Measurements from ENCODE around the gene ANKRD28. TPM values are rescaled to one million over a fixed set of nuclear protein-coding genes. Genes with fewer than 3 reads are reported as not detected.

Gene ANKRD28
- total and polyA plus RNA-seq, 2 of the 4 experiments (the other 2 are of a cell fraction): 52.6 to 211 TPM

DNA sequence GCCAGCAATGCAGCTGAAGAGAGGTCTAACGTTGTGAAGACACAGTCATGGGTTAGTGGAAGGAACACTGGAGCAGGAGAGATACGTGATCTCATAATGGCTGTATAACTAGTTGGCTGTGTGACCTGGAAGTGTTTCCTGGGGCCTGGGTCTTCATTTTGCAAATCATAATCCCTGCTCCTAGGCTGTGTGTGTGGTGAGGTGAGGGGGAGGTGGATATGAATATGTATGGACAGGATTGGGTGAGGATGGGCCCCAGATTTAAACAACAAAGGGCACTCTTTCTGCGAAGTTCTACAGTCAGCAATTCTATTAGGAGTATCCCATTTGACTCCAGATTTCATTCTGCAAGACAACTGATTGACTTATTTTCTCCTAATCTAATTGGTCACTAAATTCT, 41.3 kb downstream of the ANKRD28 start:
- no peak overlapping the region for H2AK5ac ChIP-seq (ENCODE audit: low read depth, low read length)
- no peak overlapping the region for H2AFZ ChIP-seq (replicated peaks; ENCODE audit: low read length, poor library complexity)
- H4K20me1 ChIP-seq (ENCODE audit: insufficient read depth, low read length): 0 out of 2 replicates have a peak, but pooled peaks cover 3% of the 10 kb centered on the region
- H3K27me3 ChIP-seq (ENCODE audit: control insufficient read depth, insufficient read depth, low read length): no peaks in the 10 kb centered on the region
- intact Hi-C loops (cut with micrococcal nuclease): no loop called here
- 50% methylated on average over 1 of the region's 3 CpGs; no CpG with 5 or more reads in 1 of the 2 experiments for WGBS, 2 experiments (ENCODE audit: extremely low coverage in 2 of 2, insufficient read length in 1 of 2)
- peaks cover 10% of the 10 kb centered on the region for H3K9me1 ChIP-seq (ENCODE audit: insufficient read depth, low read length)
- H2BK120ac ChIP-seq (ENCODE audit: low read depth, low read length): no peak overlapping the region
- no peak overlapping the region for H2BK15ac ChIP-seq (ENCODE audit: low read depth, low read length)
- H2BK20ac ChIP-seq (ENCODE audit: low read depth, low read length): no peak overlapping the region
- H3K36me3 ChIP-seq (ENCODE audit: control insufficient read depth, insufficient read depth, low read length): peaks cover 11% of the 10 kb centered on the region
- ATAC-seq (ENCODE audit: low read depth) (no peak), DNase-seq (no peak)
- H3K4me2 ChIP-seq (ENCODE audit: low read depth, low read length): no peak overlapping the region
- H3K4me3 ChIP-seq (ENCODE audit: insufficient read depth, low read depth, low read length): no peak overlapping the region
- peak overlapping the region; percentile 81; the same call in 1 of the 2 replicates for H3K14ac ChIP-seq (replicated peaks; ENCODE audit: low read depth, low read length)
- H3K23ac ChIP-seq (ENCODE audit: low read depth, low read length): peak overlapping the region; percentile 82; the same call in 1 of the 2 replicates
- H3K4me1 ChIP-seq (ENCODE audit: control insufficient read depth, insufficient read depth, low read length): peaks cover 10% of the 10 kb centered on the region; the same call in 1 of the 2 replicates
- peak overlapping the region; percentile 59 for H4K5ac ChIP-seq (ENCODE audit: low read depth, low read length)
- POLR2A ChIA-PET (ENCODE audit: unreplicated experiment): no interaction called here
- no peak overlapping the region for H3K18ac ChIP-seq (ENCODE audit: low read depth, low read length)
- no peak overlapping the region for H3K56ac ChIP-seq (ENCODE audit: extremely low read depth, insufficient read depth, low read length)
- peak overlapping the region; percentile 1; the same call in 1 of the 2 replicates for H3K27ac ChIP-seq (ENCODE audit: insufficient read depth, low read length)
- in situ Hi-C loops (cut with MboI; ENCODE audit: low sequenced_read_pairs): no loop called here
- CTCF ChIA-PET: interaction anchor here (1.1 kb wide), 1 partner anchor 121 kb away, joined by 3 read pairs; no protein-coding TSS in a partner anchor
- peak overlapping the region in 1 of 2 experiments; percentile 28; a peak in 1 of 4 replicates for H4K8ac ChIP-seq (ENCODE audit: low read depth in 2 of 2, low read length in 2 of 2)
- no peak overlapping the region for H2AK9ac ChIP-seq (replicated peaks; ENCODE audit: low read depth, low read length, poor library complexity)
- no peak overlapping the region for H2BK5ac ChIP-seq (ENCODE audit: low read depth, low read length, poor library complexity, severe bottlenecking)
- H3K4ac ChIP-seq (ENCODE audit: low read depth, low read length): no peak overlapping the region
- BruUV-seq (replicated peaks): no TSS peak
- no peak overlapping the region for H4K91ac ChIP-seq (ENCODE audit: insufficient read depth, low read depth, low read length)
- no peak overlapping the region for H3K9ac ChIP-seq (ENCODE audit: low read depth, low read length)
- no peak for TF ChIP-seq RCOR1 (IDR thresholded peaks at IDR 0.05; ENCODE audit: insufficient replicate concordance, low read length)
- dilution Hi-C loops (cut with HindIII; ENCODE audit: low sequenced_read_pairs, unreplicated experiment): no loop called here
- H3K79me1 ChIP-seq (ENCODE audit: low read depth in 1 of 2, low read length in 2 of 2): peaks cover 35 to 66% of the 10 kb centered on the region in 2 experiments
- no peaks in the 10 kb centered on the region for H3K9me3 ChIP-seq (ENCODE audit: control insufficient read depth, insufficient read depth, low read length)

Measured in IMR-90 (cell line).